CD4-positive, alpha-beta T cell treated with Interleukin-17A for 4 hours (primary cell): ENCODE results near the gene MBP.
"Not testable (repeated sequence)": the region's sequence is repeated elsewhere in the genome, so short reads cannot be mapped to it uniquely, and the experiment has no call there.

ENCODE experiments used
- DNase-seq: peaks from one replicate; pipeline ENCODE4 v3.0.0-alpha.2; 2020; ENCODE audit warnings: mixed read lengths

Gene MBP

GRCh38 chr18:76982038-76982437 lies 150.5 kb downstream of the MBP start:
- no peak for DNase-seq

- DNase-seq, result no peak
These were observed 151.1 kb downstream of the MBP start for GRCh38 chr18:76981396-76981968.

GRCh38 chr18:76980663-76981395 lies 151.8 kb downstream of the MBP start:
- no peak for DNase-seq

- no peak for DNase-seq
These were observed 152.7 kb downstream of the MBP start for GRCh38 chr18:76979906-76980305.

- no peak for DNase-seq
These were observed 153.4 kb downstream of the MBP start for GRCh38 chr18:76979111-76979751.

- no peak for DNase-seq
These were observed 154.0 kb downstream of the MBP start for GRCh38 chr18:76978616-76979015.

GRCh38 chr18:76977684-76978232 lies 154.8 kb downstream of the MBP start:
- DNase-seq, result no peak

GRCh38 chr18:76977108-76977621 lies 155.4 kb downstream of the MBP start:
- DNase-seq, result no peak

GRCh38 chr18:76975577-76976110 lies 156.9 kb downstream of the MBP start:
- DNase-seq, result no peak

- DNase-seq, result no peak
These were observed 158.2 kb downstream of the MBP start for GRCh38 chr18:76974386-76974785.

GRCh38 chr18:76973520-76974266 lies 158.9 kb downstream of the MBP start:
- DNase-seq, result no peak

GRCh38 chr18:76972846-76973519 lies 159.6 kb downstream of the MBP start:
- no peak for DNase-seq

GRCh38 chr18:76972241-76972640 lies 160.3 kb downstream of the MBP start:
- DNase-seq, result no peak

GRCh38 chr18:76970770-76971559 lies 161.6 kb downstream of the MBP start:
- no peak for DNase-seq

GRCh38 chr18:76967721-76968472 lies 164.7 kb downstream of the MBP start:
- no peak for DNase-seq

- DNase-seq, result not testable (repeated sequence)
These were observed 165.3 kb downstream of the MBP start for GRCh38 chr18:76967299-76967698.

- not testable (repeated sequence) for DNase-seq
These were observed 166.9 kb downstream of the MBP start for GRCh38 chr18:76965555-76966151.

GRCh38 chr18:76963936-76964335 lies 168.6 kb downstream of the MBP start:
- DNase-seq, result no peak

- DNase-seq, result no peak
These were observed 169.7 kb downstream of the MBP start for GRCh38 chr18:76962851-76963250.

GRCh38 chr18:76960528-76961035 lies 172.0 kb downstream of the MBP start:
- DNase-seq, result no peak
